Mucosa of stomach (tissue), 1 donor: Measurements from ENCODE around the gene AKR7A3.

Source experiments
- H3K27me3 ChIP-seq: one replicate; pipeline ENCODE4 v1.7.0; 2013; ENCODE audit warnings: mild to moderate bottlenecking, low read length; ENCODE audit not compliant: control insufficient read depth, insufficient read depth
- H3K36me3 ChIP-seq: one replicate; pipeline ENCODE4 v1.7.0; 2013; ENCODE audit warnings: low read length; ENCODE audit not compliant: control insufficient read depth, insufficient read depth
- H3K4me1 ChIP-seq: one replicate; pipeline ENCODE4 v1.7.0; 2013; ENCODE audit warnings: mild to moderate bottlenecking, low read length; ENCODE audit not compliant: control insufficient read depth, insufficient read depth
- H3K4me3 ChIP-seq: one replicate; pipeline ENCODE4 v1.7.0; 2013; ENCODE audit warnings: low read length
- H3K9ac ChIP-seq: one replicate; pipeline ENCODE4 v1.7.0; 2013; ENCODE audit warnings: mild to moderate bottlenecking, low read length, moderate library complexity
- H3K9me3 ChIP-seq: one replicate; pipeline ENCODE4 v1.7.0; 2013; ENCODE audit warnings: mild to moderate bottlenecking, low read length, moderate library complexity; ENCODE audit not compliant: control insufficient read depth
- donor health status: Pancreatic carcinoma.

Gene AKR7A3

DNA sequence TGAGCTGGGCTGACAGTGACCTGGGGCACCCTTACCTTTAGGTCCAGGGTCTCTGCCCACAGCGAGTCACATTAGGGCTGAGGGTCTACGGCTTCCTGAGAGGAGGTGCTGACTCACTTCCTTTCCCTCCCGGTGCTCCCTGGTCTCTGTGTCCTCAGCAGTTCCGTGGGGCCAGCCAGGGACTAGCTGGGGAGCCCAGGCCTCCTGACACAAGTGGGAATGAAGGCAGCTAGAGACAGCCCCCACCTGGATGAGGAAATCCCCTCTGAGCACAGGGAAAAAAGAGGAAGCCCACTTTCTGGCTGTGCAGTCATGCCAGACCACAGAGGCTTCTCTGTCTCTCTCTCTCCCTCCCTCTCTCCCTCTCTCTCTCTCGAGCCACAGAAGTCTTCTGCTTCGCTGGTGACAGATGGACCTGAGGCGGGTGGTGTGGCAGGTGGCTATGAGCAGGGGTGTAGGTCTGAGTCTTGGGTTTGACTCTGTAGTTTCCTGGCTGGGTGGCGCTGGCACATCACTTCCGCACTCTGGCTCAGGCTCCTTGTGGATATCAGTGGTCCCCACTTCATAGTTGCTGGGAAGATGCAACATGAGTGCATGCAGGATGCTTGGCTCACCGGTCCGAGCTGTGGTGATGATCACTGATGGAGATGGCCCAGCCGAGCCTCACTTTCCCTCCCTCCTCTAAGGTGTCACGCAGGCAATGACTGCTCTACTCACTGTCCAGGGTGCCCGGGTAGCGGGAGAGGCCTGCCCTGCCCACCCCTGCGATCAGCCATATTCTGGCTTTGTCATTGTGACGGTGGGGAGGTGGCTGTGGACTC lies 27.0 kb upstream of the AKR7A3 start:
- no peak overlapping the region for H3K4me3 ChIP-seq
- H3K9ac ChIP-seq = no peak overlapping the region
- peaks cover 24% of the 10 kb centered on the region for H3K4me1 ChIP-seq
- H3K36me3 ChIP-seq = no peaks in the 10 kb centered on the region
- no peaks in the 10 kb centered on the region for H3K9me3 ChIP-seq
- H3K27me3 ChIP-seq = no peaks in the 10 kb centered on the region

DNA sequence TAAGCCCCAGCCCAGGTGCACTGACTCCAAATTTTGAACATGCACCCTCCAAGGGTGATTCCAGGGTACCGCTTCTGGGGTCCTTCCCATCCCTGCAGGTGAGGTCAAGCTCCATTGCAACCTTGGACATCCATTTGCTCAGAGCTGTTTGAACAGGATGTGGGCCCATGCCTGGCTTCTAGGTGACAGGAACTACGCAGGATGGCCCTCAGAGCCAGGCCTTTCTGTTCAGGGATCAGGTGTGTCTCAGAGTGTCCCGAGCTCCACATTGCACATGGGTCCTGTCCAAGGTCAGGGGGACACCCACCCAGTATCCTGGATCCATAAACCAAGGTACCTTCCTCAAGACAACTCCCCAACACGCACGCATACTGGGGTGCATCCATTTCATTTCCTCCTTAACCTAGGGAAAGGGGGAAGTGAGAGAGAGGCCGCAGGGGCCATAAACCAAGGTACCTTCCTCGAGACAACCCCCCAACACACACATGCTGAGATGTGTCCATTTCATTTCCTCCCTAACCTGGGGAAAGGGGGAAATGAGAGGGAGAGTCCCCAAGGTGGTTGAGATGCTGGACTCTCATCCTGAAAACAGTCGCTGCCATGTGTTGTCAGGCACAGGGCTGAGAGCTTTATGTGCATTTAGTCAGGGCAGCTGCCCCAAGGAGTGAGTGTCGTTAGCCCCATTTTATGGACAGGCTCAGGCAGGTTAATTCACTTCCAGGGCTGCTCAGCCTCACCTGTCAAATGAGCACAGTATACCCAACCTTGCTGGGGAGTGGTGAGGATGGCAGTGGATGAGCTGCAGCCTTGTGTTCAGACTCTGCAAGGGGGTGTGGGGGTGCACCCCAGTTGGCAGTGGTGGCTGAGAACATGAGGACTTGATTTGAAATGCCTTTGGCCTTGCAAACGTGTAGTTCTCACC lies 25.7 kb upstream of the AKR7A3 start:
- Histone ChIP-seq H3K4me3 (no peak overlapping the region), H3K27me3 (no peaks in the 10 kb centered on the region), H3K36me3 (no peaks in the 10 kb centered on the region), H3K4me1 (peaks cover 28% of the 10 kb centered on the region), H3K9ac (no peak overlapping the region), H3K9me3 (no peaks in the 10 kb centered on the region)

DNA sequence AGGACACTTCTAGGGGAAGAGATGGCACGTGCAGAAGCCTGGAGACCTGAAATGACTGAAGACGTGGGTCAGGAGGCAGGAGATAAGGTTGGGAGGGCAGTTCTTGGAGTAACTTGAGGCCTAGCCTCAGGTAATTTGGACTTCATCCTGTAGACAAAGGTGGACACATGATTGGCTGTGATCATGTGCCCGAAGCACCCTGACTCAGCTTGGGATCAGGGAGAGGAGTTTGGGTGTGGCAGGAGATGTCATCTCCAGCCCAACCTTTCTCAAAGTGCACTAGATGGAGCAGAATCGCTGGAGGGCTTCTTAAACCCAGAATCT lies 25.0 kb upstream of the AKR7A3 start:
- Histone ChIP-seq H3K36me3 (no peaks in the 10 kb centered on the region), H3K9me3 (no peaks in the 10 kb centered on the region), H3K27me3 (no peaks in the 10 kb centered on the region), H3K4me3 (no peak overlapping the region), H3K4me1 (peaks cover 32% of the 10 kb centered on the region), H3K9ac (no peak overlapping the region)

DNA sequence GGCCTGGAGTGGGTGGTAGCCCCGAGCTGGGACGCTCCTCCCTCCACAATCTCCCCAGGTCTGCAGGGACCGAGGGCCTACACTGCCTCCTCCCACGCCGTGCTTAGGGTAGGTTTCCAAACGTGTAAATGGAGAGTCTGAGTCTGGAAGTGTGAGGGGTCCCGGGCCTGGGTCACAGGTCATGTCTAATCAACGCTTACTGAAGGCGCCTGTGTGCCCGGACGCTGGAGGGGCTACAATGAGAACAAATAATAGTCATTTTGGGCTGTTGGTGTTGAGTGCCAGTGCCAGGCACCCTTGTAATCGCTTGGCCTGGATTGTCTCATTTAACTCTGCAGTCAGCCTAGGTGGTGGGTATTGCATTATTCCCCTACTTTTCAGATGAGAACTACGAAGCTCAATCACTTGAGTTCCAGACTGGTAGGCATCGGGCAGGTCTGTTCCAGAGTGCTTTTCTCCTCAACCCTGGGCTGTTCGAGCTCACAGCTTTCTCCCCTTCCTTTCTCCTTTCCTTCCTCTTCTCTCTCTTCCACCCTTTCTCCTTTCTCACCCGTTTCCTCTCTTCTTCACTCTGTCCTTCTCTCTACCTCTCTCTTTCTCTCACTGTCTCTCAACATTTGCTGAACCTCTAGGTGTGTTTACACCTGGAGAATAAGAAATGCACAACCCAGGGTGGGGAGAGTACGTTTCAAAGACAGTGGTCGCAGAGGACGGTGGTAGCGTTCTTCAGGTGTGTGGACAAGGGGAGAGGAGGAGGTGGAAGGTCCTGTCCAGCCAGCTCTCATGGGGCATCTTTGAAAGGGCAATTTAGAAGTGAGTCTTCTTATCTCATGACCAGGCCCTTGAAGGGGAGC lies 24.4 kb upstream of the AKR7A3 start:
- Histone ChIP-seq H3K4me3 (peak overlapping the region; percentile 37), H3K27me3 (no peaks in the 10 kb centered on the region), H3K4me1 (peaks cover 38% of the 10 kb centered on the region), H3K9ac (peak overlapping the region; percentile 80), H3K36me3 (no peaks in the 10 kb centered on the region), H3K9me3 (no peaks in the 10 kb centered on the region)

DNA sequence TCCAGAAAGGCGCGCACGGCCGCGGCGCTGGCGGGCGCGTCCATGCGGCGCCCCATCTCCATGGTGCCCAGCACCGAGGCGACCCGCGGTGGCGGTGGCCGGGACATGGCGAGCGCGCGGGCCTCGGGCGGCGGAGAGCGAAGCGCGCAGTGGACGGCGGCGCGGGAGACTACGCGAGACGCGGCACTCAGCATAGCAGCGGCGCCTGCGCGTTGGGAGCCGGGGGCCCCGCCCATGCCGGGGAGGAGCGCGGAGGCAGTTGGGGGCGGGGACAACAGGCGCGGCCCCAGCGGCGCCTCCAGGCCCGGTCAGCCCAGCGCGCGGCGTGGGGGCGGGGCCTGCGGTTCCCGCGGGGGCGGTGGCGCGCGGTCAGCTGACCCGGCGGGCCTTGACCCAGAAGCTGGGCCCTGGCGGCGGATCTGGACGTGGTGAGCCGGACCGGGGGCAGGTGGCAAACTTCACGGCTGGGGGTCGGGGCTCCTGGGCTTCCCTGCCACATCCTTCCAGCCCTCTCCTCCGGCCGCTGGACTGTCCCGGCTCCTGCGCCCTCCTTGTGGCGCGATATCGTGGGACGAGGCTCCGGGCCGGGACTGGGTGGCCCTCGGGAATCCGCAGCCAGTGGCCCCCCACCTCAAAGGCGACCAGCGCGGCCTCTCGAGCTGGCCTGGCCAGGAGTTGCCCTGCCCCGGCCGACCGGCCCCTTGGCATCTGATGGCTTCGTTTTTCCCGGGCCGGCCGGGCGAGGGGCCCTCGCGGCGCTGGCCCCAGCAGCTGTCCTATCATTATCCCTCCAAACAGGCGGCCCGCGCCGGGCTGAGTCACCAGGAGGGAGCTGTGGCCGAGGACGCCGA lies 23.6 kb upstream of the AKR7A3 start, which contains the start of the genes AKR7A2 and SLC66A1:
Gene AKR7A2 (minus strand): TSS at position 214 of the 851 bp plus-strand sequence. CDS start 20 bp downstream, at position 194.
Gene SLC66A1 (plus strand): TSS at position 396 of the 851 bp plus-strand sequence. CDS start 5,352 bp downstream, outside the sequence.
- no peaks in the 10 kb centered on the region for H3K9me3 ChIP-seq
- H3K27me3 ChIP-seq = no peaks in the 10 kb centered on the region
- peak within 1 kb of the TSS; percentile 80 for H3K9ac ChIP-seq
- H3K4me3 ChIP-seq = peak within 1 kb of the TSS; percentile 37
- peaks cover 4% of the 10 kb centered on the region for H3K36me3 ChIP-seq
- H3K4me1 ChIP-seq = peaks cover 45% of the 10 kb centered on the region

DNA sequence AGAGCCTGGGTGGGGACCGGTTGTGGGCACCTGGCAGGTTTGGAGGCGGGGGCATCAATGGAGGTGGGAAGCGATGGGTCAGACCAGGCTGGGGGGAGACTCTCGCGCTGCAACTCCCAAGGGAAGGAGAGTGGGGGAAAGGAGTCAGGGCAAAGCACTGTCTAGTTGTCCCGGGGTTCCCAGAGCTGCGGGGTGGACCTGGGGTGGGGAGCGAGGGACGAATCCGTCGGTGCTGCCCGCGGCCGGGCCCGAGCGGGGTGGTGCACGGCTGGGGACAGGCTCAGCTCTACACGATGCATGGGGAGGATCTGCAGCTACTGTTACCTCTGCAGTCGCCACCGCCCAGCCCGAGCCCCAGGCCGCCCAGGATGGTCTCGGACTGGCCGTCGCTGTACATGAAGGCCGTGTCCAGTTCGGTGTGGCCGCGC lies 22.9 kb upstream of the AKR7A3 start:
- H3K36me3 ChIP-seq = peaks cover 4% of the 10 kb centered on the region
- no peaks in the 10 kb centered on the region for H3K27me3 ChIP-seq
- H3K4me1 ChIP-seq = peaks cover 45% of the 10 kb centered on the region
- H3K4me3 ChIP-seq = peak overlapping the region; percentile 4
- H3K9me3 ChIP-seq = no peaks in the 10 kb centered on the region
- H3K9ac ChIP-seq = peak overlapping the region; percentile 61

DNA sequence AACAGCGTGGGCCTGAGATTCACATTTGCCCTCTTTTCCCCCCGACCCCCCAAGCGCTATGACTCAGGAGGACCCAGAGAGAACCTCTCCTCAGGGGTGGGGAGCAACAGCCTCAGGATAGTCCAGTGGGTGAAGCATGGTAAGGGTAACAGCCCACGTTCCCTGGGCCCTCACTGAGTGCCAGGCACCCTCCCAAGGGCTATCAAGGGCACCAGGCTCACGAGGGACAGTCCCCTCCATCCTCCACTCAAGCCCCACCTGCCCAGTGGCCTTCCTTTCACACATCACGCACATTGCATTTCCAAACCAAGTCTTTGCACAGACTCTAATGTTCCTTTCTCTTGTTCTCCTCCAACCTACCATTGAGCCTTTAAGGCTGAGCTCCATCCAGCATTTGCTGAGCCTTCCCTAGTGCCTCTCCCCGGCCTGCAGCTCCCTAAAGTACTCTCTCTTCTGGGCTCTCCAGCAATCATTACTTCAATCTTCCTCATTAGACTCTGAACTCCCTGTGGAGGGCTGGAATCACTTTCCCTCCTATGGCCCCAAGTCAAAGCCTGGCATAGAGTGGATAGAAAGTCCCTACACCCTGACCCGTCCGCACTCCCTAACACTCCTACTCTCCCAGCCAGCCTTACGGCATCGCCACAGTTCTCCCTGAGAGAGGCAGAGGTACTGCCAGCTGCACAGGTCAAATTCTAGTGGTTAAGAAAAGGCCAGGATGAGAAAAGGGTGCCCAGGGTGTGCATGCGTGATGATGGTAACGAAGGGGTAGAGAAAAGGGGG lies 22.3 kb upstream of the AKR7A3 start:
- peak overlapping the region; percentile 61 for H3K9ac ChIP-seq
- peaks cover 45% of the 10 kb centered on the region for H3K4me1 ChIP-seq
- peak overlapping the region; percentile 4 for H3K4me3 ChIP-seq
- H3K27me3 ChIP-seq = no peaks in the 10 kb centered on the region
- no peaks in the 10 kb centered on the region for H3K9me3 ChIP-seq
- peaks cover 4% of the 10 kb centered on the region for H3K36me3 ChIP-seq

DNA sequence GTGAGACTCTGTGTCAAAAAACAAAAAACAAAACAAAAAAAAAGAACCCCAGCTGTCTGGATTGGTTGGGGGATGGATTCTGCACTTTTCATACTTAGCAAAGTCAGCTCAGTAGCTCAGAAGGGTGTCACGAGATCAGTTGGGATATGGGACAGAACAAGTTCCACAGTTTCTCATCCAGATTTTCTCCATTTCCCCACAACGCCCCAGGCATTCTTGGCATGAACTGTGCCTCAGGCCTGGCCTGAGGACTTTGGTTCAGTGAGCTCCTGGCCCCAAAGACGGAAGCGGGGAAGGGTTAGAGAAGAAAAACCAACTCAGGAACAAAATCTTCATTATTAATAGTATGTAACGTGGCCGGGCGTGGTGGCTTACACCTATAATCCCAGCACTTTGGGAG lies 21.5 kb upstream of the AKR7A3 start:
- H3K4me3 ChIP-seq = no peak overlapping the region
- peak overlapping the region; percentile 9 for H3K9ac ChIP-seq
- H3K36me3 ChIP-seq = peaks cover 4% of the 10 kb centered on the region
- no peaks in the 10 kb centered on the region for H3K27me3 ChIP-seq
- peaks cover 45% of the 10 kb centered on the region for H3K4me1 ChIP-seq
- no peaks in the 10 kb centered on the region for H3K9me3 ChIP-seq

DNA sequence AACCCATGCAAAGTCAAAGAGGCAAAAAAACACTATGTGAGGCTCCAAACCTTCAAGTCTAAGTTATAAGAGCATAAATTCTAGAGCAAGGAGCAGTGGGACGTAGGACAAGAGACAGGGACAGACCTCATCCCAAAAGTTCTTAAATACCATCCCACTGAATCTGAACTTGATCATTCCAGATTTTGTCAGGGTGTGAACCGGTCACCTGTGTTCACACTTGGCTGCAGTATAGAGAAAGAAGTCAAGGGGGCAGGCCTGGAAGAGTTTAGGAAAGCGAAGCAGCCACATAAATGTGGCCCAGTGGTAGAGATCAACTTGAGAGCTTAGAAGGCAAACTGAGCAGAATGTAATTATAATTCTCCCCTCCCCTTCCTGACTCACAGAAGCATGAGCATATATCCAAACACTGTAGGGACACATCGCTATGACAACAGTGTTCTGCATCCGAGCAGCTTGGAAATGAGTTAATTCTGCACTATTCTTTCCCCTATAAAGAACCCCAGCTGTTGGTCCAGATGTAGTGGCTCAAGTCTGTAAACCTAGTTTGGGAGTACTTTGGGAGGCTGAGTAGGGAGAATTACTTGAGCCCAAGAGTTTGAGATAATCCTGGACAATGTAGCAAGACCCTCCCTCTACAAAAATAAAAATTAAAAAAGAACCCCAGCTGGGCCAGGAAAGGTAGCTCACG lies 20.7 kb upstream of the AKR7A3 start:
- H3K27me3 ChIP-seq = no peaks in the 10 kb centered on the region
- peaks cover 4% of the 10 kb centered on the region for H3K36me3 ChIP-seq
- H3K4me3 ChIP-seq = no peak overlapping the region
- no peak overlapping the region for H3K9ac ChIP-seq
- no peaks in the 10 kb centered on the region for H3K9me3 ChIP-seq
- H3K4me1 ChIP-seq = peaks cover 45% of the 10 kb centered on the region

DNA sequence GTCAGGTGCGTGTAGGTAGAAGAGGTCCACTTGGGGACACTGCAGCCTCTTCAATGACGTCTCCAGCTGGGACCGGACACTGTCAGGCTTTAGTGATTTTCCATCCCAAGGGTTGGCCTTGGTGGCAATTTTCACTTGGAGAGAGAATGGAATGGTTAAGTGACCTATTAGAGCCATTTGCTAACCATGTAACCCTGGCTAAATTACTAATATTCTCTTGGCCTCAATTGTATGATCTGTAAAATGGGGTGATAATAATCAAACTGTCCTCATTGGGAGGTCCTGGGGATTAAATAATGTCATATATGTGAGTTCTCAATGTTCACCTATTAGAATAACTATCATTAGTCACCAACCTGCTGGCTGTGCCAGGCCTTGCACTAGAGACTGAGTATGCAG lies 19.9 kb upstream of the AKR7A3 start:
- Histone ChIP-seq H3K9me3 (no peaks in the 10 kb centered on the region), H3K9ac (no peak overlapping the region), H3K36me3 (peaks cover 4% of the 10 kb centered on the region)

More for the DNA sequence above, 19.9 kb upstream of the AKR7A3 start:
- no peak overlapping the region for H3K4me3 ChIP-seq
- H3K27me3 ChIP-seq = no peaks in the 10 kb centered on the region
- H3K4me1 ChIP-seq = peaks cover 41% of the 10 kb centered on the region
